ENCODE data around the gene DEDD2. TPM values are rescaled to one million over a fixed set of nuclear protein-coding genes. Genes with fewer than 3 reads are reported as not detected.

DEDD2 gene
- total RNA-seq, 1 experiment from 2014 or later = 16.9 TPM

DNA sequence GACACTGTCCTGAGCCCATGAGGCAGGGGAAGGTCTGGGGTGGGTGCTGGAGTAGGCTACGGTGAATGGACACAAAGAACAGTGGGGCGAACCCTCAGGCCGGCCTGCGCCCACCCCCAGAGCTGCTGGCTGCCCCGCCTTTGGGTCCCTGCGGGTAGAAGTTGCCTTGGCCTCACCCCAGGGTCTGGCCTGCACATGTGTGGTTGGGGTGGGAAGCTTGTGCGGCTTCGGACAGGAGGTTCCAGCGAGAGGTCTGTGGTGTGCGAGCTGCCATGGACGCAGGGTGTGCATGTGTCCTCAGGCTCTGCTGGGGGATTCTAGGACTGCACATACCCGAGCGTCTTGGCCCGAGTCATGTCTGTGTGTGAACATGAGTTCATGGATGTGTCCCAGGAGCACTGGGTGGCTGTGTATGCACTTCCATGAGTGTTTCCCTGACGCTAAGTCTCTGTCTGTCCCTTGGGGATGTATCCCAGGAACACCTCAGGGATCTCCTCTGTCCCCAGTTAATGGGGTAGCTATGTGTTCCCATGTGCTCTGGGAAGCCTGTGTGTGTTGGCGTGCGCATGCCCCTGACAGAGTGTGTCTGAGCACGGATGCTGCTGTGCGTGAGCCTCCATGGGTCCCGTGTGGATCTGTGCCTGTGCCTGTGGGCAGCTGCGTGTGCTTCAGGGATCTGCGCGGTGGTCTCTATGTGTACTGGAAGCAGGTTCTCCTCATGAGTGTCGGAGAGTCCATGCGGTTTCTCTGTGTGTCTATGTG is 64.4 kb downstream of the DEDD2 start:
- H3K9me3 ChIP-seq (replicated peaks) = no peaks in the 10 kb centered on the region
- no peaks in the 10 kb centered on the region for H3K36me3 ChIP-seq
- H3K4me3 ChIP-seq = no peak overlapping the region
- H3K27ac ChIP-seq = no peak overlapping the region
- peaks cover 66% of the 10 kb centered on the region for H3K27me3 ChIP-seq (replicated peaks)
- H3K4me1 ChIP-seq (replicated peaks) = no peaks in the 10 kb centered on the region
- no peak for DNase-seq (ENCODE audit: low read depth in 1 of 2, low spot score in 2 of 2)

DNA sequence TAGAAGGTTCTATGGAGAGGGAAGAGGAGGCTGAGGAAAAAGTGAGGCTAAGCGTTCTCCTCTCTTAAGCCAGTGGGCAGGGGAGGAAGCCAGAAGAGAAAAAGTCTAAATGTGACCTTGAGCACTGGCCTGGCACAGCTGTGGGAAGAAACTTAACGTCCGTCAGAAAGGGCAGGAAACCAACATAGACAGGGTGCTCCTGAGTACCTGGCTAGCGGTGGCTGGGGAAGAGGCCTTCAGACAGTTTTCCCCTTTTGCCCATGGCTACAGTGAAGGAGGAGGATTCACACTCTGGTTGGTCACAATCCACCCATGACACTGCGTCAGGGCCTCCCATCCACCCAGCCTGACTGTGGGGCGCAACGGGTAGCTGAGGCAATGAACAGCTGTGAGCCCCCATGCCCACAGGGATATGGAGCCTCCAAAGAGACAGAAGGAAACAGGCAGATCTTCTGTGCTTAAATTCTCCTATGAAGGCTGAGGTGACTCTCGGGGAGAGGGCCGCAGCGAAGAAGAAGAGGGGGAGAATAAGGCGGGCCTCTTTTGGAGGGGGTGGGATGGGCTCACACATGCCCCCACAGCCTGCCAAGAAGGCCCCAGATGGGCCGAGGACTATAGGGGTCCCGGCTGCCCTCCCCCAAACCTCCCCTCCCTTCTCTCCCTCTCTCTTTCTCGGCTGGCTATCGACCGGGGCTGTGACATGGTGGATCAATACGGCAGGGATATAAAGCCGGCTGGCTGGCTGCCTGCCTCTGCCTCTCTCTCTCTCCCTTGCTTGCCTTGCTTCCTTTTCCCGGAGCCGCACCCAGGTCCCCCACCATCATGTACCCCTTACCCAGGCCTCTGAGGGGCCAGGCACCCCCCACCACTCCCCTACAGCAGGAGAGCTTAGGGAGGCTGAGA is 65.4 kb downstream of the DEDD2 start:
- H3K27ac ChIP-seq = no peak overlapping the region
- peaks cover 61% of the 10 kb centered on the region for H3K27me3 ChIP-seq (replicated peaks)
- H3K9me3 ChIP-seq (replicated peaks) = no peaks in the 10 kb centered on the region
- no peak for DNase-seq (ENCODE audit: low read depth in 1 of 2, low spot score in 2 of 2)
- H3K4me3 ChIP-seq = no peak overlapping the region
- H3K36me3 ChIP-seq = no peaks in the 10 kb centered on the region
- no peaks in the 10 kb centered on the region for H3K4me1 ChIP-seq (replicated peaks)

DNA sequence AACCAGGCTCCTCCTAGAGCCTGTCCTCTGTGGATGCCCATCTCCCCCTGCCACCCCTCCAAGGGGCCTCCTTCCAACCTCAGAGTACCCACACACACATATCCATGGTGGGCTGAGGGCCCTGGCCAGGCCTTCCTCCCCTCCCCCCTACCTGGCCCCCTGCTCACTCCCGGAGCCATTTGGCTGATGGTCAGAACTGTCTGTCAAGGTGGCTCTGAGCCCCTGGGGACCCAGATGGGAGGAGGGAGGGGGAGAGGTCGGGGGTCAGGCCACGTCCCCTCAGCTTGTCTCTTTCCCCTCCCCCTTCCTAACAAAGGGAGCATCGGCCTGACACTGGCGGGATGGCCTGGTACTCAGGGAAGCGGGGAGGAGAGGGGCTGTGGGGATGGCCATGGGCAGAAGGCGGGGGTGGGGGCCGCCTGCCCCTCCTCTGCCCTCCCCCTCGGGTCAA is 66.5 kb downstream of the DEDD2 start:
- Histone ChIP-seq H3K4me3 (no peak overlapping the region), H3K36me3 (no peaks in the 10 kb centered on the region), H3K4me1 (replicated peaks) (no peaks in the 10 kb centered on the region), H3K9me3 (replicated peaks) (no peaks in the 10 kb centered on the region), H3K27me3 (replicated peaks) (peaks cover 55% of the 10 kb centered on the region), H3K27ac (no peak overlapping the region)
- DNase-seq (ENCODE audit: low read depth in 1 of 2, low spot score in 2 of 2) = no peak

DNA sequence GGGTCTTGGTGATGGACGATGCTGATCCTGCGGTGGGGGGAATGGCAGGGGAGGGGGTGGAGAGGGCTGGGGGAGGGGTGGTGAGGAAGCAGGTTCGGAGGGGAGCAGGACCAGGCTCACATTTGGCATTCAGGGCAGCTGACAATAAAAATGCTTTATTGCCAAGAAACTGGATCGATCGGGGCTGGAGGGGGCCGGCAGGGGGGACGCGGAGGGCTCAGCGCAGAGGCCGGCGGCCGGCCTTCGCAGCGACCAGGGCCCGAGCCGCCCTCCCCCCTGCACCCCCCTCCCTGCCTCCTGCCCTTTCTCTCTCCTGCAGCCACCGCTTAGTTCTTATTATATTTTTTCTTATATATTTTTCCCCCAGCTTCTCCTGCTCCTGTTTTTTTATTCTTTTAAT is 67.1 kb downstream of the DEDD2 start:
- no peak overlapping the region for H3K4me3 ChIP-seq
- H3K27ac ChIP-seq = no peak overlapping the region
- DNase-seq (ENCODE audit: low read depth in 1 of 2, low spot score in 2 of 2) = no peak
- no peaks in the 10 kb centered on the region for H3K9me3 ChIP-seq (replicated peaks)
- no peaks in the 10 kb centered on the region for H3K36me3 ChIP-seq
- H3K27me3 ChIP-seq (replicated peaks) = peaks cover 51% of the 10 kb centered on the region
- H3K4me1 ChIP-seq (replicated peaks) = no peaks in the 10 kb centered on the region

DNA sequence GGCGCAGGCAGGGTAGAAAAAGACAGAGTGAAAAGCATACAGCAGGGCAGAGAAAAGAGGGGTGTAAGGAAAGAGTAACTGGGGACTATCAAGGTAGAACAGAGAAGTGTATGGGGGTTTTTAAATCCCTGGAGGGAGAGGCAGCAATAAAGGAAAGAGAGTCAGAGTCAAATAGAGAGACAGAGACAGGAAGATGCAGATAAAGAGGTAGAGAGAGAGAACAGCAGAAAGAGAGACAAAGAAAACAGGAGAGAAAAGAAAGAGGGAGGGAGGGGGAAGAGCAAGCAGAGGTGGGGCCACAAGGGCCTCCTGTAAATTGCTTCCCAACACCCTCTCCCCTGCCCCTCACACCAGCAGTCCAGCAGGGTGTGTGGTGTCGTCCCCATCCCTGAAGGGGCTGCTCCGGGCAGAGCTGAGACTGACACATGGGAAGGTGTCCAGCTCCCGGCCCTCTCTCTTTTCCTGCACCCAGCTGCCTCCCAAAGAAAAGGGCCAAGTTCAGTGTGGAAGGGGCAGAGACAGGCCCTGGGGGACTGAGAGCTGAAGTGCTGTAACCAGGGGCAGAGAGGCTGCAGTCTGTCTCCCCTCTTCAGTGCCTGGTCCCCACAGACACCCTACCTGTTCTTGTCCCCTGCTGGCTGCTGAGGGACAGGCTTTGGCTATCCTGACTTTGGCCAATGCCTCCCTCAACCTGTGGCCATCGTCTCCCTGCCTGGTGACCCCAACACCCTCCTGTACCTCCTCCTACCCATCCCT is 67.9 kb downstream of the DEDD2 start:
- Histone ChIP-seq H3K4me1 (replicated peaks) (no peaks in the 10 kb centered on the region), H3K36me3 (no peaks in the 10 kb centered on the region), H3K27me3 (replicated peaks) (peaks cover 48% of the 10 kb centered on the region), H3K4me3 (no peak overlapping the region), H3K9me3 (replicated peaks) (no peaks in the 10 kb centered on the region), H3K27ac (no peak overlapping the region)
- DNase-seq (ENCODE audit: low read depth in 1 of 2, low spot score in 2 of 2) = no peak

Other genes starting within 250 kb of the DEDD2 start
- not detected in 2 replicates for gene ATP1A3, start 223.4 kb downstream of the DEDD2 start, total RNA-seq (2014; rRNA removed; shearing (Covaris generic))
- gene GRIK5, start 147.5 kb downstream of the DEDD2 start, total RNA-seq (2014; rRNA removed; shearing (Covaris generic)) = not detected in 2 replicates
- 20.6 and 23.0 TPM in 2 replicates for gene ZNF574, start 141.5 kb downstream of the DEDD2 start, total RNA-seq (2014; rRNA removed; shearing (Covaris generic))
- 0.05 TPM in 1 of 2 replicates, not detected in the other for gene POU2F2, start 85.2 kb downstream of the DEDD2 start, total RNA-seq (2014; rRNA removed; shearing (Covaris generic))
- gene ZNF526, start 2.6 kb upstream of the DEDD2 start, total RNA-seq (2014; rRNA removed; shearing (Covaris generic)) = 5.0 and 10.5 TPM in 2 replicates
- 23.2 and 26.7 TPM in 2 replicates for gene GSK3A, start 24.9 kb upstream of the DEDD2 start, total RNA-seq (2014; rRNA removed; shearing (Covaris generic))
- 11.0 and 32.6 TPM in 2 replicates for gene ERF, start 37.5 kb upstream of the DEDD2 start, total RNA-seq (2014; rRNA removed; shearing (Covaris generic))
- 13.0 and 21.5 TPM in 2 replicates for gene CIC, start 51.6 kb upstream of the DEDD2 start, total RNA-seq (2014; rRNA removed; shearing (Covaris generic))
- 0.55 and 2.5 TPM in 2 replicates for gene PRR19, start 84.5 kb upstream of the DEDD2 start, total RNA-seq (2014; rRNA removed; shearing (Covaris generic))
- gene PAFAH1B3, start 84.9 kb upstream of the DEDD2 start, total RNA-seq (2014; rRNA removed; shearing (Covaris generic)) = 17.9 and 23.0 TPM in 2 replicates
- gene TMEM145, start 95.6 kb upstream of the DEDD2 start, total RNA-seq (2014; rRNA removed; shearing (Covaris generic)) = not detected in 2 replicates
- 12.1 and 16.1 TPM in 2 replicates for gene MEGF8, start 108.0 kb upstream of the DEDD2 start, total RNA-seq (2014; rRNA removed; shearing (Covaris generic))
- not detected in 2 replicates for gene CNFN, start 172.6 kb upstream of the DEDD2 start, total RNA-seq (2014; rRNA removed; shearing (Covaris generic))
- 3.3 and 7.9 TPM in 2 replicates for gene LIPE, start 209.7 kb upstream of the DEDD2 start, total RNA-seq (2014; rRNA removed; shearing (Covaris generic))
- not detected in 2 replicates for gene CXCL17, start 225.3 kb upstream of the DEDD2 start, total RNA-seq (2014; rRNA removed; shearing (Covaris generic))